KBM-7 (cell line): ENCODE data around the gene METTL25.
A peak's percentile ranks its signal among the peaks of the same experiment; 100 is the strongest.
"Not testable (repeated sequence)": the region's sequence is repeated elsewhere in the genome, so short reads cannot be mapped to it uniquely, and the experiment has no call there.

Source experiments
- DNase-seq: peaks from one replicate; pipeline ENCODE4 v3.0.0-alpha.2; 2015
- in situ Hi-C: fragments of 300-500 bp; cut with MboI; formaldehyde crosslinking; loops from 2 replicates; pipeline ENCODE4 v1.14.3; 2020; ENCODE audit warnings: low sequenced_read_pairs, low pct_unique_long_range_greater_than_20kb, mixed read lengths

Gene METTL25

GRCh38 chr12:82358200-82359114 lies at the start of gene METTL25, which contains the start of gene CCDC59:
TSS of gene METTL25 (plus strand) at chr12:82358529. CDS start at chr12:82358566, 37 bp downstream.
TSS of gene CCDC59 (minus strand) at chr12:82358387. CDS start at chr12:82358376, 11 bp downstream.
- DNase-seq: peak; percentile 97
- in situ Hi-C loops: no loop called here

- DNase-seq: no peak
Measured at GRCh38 chr12:82314406-82314892, 43.9 kb upstream of the METTL25 start.

GRCh38 chr12:82319276-82319675 lies 39.1 kb upstream of the METTL25 start:
- no peak for DNase-seq
- in situ Hi-C loops: no loop called here

More at GRCh38 chr12:82314406-82314892, 43.9 kb upstream of the METTL25 start:
- in situ Hi-C loops: no loop called here

- in situ Hi-C loops: loop anchor here (25.0 kb wide), 1 partner anchor 663 kb away; no protein-coding TSS in a partner anchor
- no peak for DNase-seq
Measured at GRCh38 chr12:82325540-82326336, 32.6 kb upstream of the METTL25 start.

DNA sequence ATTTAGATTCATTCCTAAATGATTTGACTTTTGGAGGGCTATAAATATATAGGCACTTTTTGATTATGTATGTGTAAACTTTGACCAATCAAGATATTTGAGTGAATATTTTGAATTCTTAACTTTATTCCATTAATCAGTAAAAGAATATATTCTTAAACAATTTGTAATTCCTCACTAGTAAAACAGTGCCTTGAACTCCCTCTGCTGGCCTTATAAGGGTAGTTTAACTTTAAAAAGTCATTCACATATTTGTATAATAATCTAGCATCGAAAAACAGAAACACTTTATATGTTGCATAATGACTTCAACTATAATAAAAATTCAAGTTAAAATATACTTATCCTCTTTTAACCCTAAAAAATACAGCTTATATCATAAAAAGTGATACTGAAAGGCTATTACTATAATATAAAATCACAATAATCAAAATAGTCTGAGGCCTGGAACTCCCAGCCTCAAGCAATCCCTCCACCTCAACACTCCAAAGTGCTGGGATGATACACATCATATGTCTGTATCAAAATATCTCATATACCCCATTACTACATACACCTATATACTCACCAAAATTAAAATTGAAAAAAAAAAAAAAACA lies 31.3 kb upstream of the METTL25 start:
- in situ Hi-C loops: loop anchor here (25.0 kb wide), 1 partner anchor 665 kb away; no protein-coding TSS in a partner anchor
- DNase-seq: peak; percentile 20

- in situ Hi-C loops: loop anchor here (25.0 kb wide), 1 partner anchor 666 kb away; no protein-coding TSS in a partner anchor
- DNase-seq: no peak
Measured at GRCh38 chr12:82327861-82328260, 30.5 kb upstream of the METTL25 start.

DNA sequence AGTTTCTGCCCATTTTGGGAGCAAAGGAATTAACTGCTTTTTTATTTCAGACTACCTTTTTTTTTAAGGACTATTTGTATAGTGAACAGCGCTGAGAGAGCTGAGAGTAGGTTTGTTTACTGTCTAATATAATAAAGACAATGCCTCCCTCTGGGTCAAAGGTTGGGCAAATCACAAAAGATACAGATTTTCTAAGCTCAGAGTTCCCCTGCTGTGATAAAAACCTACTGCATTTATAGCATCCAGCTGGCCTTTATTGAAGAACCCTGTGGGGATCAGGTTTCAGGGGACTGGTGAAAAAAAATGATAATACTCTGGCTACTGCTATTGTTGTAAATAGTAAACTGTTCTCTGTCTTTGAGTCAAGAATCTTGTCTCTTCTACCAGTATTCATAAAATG lies 28.8 kb upstream of the METTL25 start:
- DNase-seq: no peak
- in situ Hi-C loops: loop anchor here (25.0 kb wide), 1 partner anchor 667 kb away; no protein-coding TSS in a partner anchor

DNA sequence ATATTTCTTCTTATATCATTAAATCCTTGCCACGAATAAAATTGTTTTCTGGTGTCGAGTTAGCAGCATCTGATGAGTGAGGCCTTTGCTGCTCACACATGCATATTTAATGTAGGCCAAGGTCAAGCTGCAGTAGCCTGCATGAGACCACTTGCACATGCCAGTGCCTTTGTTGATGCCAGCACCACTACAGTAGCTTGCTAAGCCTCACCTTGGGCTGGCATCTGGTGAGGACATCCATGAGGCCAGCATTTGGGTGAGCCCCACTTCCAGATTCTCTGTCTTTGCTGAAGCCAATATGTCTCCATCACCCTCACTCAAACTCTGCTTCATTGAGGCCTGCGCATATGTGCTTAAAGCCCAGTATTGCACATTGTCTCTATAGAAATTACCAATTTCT lies 8.2 kb upstream of the METTL25 start:
- in situ Hi-C loops: no loop called here

DNA sequence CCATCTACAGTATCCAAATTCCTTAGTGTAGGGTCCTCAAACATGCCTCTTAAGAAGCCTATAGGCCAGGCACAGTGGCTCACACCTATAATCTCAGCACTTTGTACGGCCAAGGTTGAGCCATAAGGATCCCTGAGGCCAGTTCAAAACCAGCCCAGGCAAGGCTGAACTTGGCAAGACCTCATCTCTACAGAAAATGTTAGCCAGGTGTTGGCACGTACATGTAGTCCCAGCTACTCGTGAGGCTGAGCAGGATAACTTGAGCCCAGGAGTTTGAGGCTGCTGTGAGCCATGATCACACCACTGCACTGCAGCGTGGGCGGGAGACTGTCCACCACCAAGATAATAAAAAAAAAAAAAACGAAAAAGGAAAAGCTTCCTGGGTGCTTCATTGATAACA lies 6.9 kb upstream of the METTL25 start:
- in situ Hi-C loops: no loop called here

More for the DNA sequence above, 8.2 kb upstream of the METTL25 start:
- no peak for DNase-seq

GRCh38 chr12:82357340-82357739 lies 989 bp upstream of the METTL25 start:
- no peak for DNase-seq
- in situ Hi-C loops: no loop called here

More for the DNA sequence above, 6.9 kb upstream of the METTL25 start:
- no peak for DNase-seq

- no peak for DNase-seq
- in situ Hi-C loops: no loop called here
Measured at GRCh38 chr12:82357845-82358199, 507 bp upstream of the METTL25 start.

GRCh38 chr12:82359115-82359478 lies 768 bp downstream of the METTL25 start:
- in situ Hi-C loops: no loop called here
- DNase-seq: no peak

- DNase-seq: not testable (repeated sequence)
Measured at GRCh38 chr12:82360834-82361233, 2.5 kb downstream of the METTL25 start.

GRCh38 chr12:82361461-82361915 lies 3.2 kb downstream of the METTL25 start:
- in situ Hi-C loops: no loop called here
- DNase-seq: no peak

More at GRCh38 chr12:82360834-82361233, 2.5 kb downstream of the METTL25 start:
- in situ Hi-C loops: not testable (repeated sequence)

DNA sequence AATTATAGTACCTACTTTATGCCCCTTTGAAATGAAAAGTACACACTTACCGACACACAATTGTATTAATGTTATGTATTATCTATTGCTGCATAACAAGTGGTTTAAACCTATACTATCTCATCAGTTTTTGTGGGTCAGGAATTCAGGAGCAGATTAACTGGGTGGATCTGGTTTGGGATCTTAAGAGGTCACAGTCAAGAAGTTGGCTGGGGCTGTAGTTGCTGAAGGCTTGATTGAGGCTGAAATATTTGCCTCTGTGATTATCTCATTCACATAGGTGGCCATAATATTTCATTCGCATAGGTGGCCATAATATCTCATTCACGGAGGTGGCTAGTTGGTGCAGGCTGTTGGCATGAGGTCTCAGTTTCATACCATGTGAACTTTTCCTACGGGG lies 5.7 kb downstream of the METTL25 start:
- in situ Hi-C loops: no loop called here

DNA sequence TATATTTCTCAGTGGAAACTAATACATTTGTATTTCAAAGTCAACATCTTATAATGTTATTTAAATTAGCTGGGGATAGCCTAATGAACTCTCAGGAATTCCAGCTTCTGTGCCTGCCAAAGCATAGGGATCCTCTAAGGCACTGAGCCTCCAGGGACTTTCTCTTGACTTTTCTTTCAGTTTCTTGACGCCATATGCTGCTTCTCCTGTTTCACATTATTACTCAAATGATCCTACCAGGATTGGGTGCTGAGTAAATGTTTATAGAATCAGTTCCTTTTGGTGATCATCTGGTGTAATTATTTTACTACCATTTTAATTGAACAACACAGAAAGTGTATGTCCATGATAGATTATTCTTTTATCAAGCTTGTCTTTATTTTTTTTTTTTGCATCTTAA lies 7.9 kb downstream of the METTL25 start:
- in situ Hi-C loops: no loop called here
- DNase-seq: no peak

More for the DNA sequence above, 5.7 kb downstream of the METTL25 start:
- no peak for DNase-seq

DNA sequence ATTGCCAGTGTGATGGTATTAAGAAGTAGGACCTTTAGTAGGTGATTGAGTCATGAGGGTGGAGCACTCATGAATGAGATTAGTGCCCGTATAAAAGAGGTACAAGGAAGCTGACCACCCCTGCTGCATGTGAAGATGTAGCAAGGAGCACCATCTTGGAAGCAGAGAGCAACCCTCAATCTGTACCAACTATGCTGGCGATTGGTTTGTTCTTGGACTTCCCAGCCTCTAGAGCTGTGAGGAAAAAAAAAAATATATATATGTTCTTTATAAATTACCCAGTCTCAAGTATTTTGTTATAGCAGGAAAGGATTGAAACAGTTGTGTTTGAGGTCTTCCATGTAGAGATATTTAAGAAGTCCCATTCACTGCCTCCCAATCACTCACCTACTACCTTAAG lies 16.9 kb downstream of the METTL25 start:
- no peak for DNase-seq
- in situ Hi-C loops: no loop called here

GRCh38 chr12:82378997-82379396 lies 20.7 kb downstream of the METTL25 start:
- DNase-seq: no peak
- in situ Hi-C loops: no loop called here

GRCh38 chr12:82383930-82384552 lies 25.7 kb downstream of the METTL25 start:
- in situ Hi-C loops: no loop called here
- peak; percentile 36 for DNase-seq
